ENCODE data around the gene SNTG2. TPM values are rescaled to one million over a fixed set of nuclear protein-coding genes. Genes with fewer than 3 reads are reported as not detected.

SNTG2 gene
- total RNA-seq, 1 experiment from 2014 or later: 20.5 TPM

- CTCF ChIA-PET: no interaction called here
- TF ChIP-seq IRF1 (CRISPR knock-in tag; IDR thresholded peaks at IDR 0.05): no peak
- no peak for TF ChIP-seq ZNF671 (CRISPR knock-in tag; IDR thresholded peaks at IDR 0.05)
- TF ChIP-seq ZNF281 (CRISPR knock-in tag; IDR thresholded peaks at IDR 0.05): no peak
- no peak for TF ChIP-seq HMGXB4 (CRISPR knock-in tag; IDR thresholded peaks at IDR 0.05)
- no peak for TF ChIP-seq FOXJ3 (CRISPR knock-in tag; IDR thresholded peaks at IDR 0.05; ENCODE audit: borderline replicate concordance)
- TF ChIP-seq OVOL2 (CRISPR knock-in tag; IDR thresholded peaks at IDR 0.05; ENCODE audit: borderline replicate concordance): no peak
- TF ChIP-seq ZNF396 (CRISPR knock-in tag; IDR thresholded peaks at IDR 0.05; ENCODE audit: borderline replicate concordance): no peak
- TF ChIP-seq ARID4B (CRISPR knock-in tag; IDR thresholded peaks at IDR 0.05; ENCODE audit: borderline replicate concordance): no peak
- no peak for TF ChIP-seq CBFB (CRISPR knock-in tag; IDR thresholded peaks at IDR 0.05; ENCODE audit: low read depth)
- TF ChIP-seq ZNF232 (CRISPR knock-in tag; IDR thresholded peaks at IDR 0.05): no peak
- TF ChIP-seq ZNF423 (CRISPR knock-in tag; IDR thresholded peaks at IDR 0.05): no peak
- no peak for TF ChIP-seq PREB (CRISPR knock-in tag; IDR thresholded peaks at IDR 0.05; ENCODE audit: borderline replicate concordance)
- ATAC-seq (no peak), DNase-seq (ENCODE audit: low spot score) (no peak)
- Mint-ChIP-seq H3K36me3 (peaks cover 6% of the 10 kb centered on the region), H3K9me3 (peaks cover 9% of the 10 kb centered on the region), H3K4me3 (no peak overlapping the region), H3K27ac (no peak overlapping the region), H3K4me1 (peaks cover 8% of the 10 kb centered on the region), H3K27me3 (ENCODE audit: low read depth) (no peaks in the 10 kb centered on the region; the same call in 1 of the 2 replicates)
- POLR2A ChIA-PET: no interaction called here
Measured at GRCh38 chr2:1367601-1368000, 417.0 kb downstream of the SNTG2 start.

- CTCF ChIA-PET: interaction anchor here (1.5 kb wide), 1 partner anchor 12 kb away, joined by 3 read pairs; no protein-coding TSS in a partner anchor
- ATAC-seq (no peak), DNase-seq (ENCODE audit: low spot score) (no peak)
- no peaks in the 10 kb centered on the region for H3K36me3 Mint-ChIP-seq
- H3K4me1 Mint-ChIP-seq: peaks cover 8% of the 10 kb centered on the region
- POLR2A ChIA-PET: no interaction called here
- no peak overlapping the region for H3K27ac Mint-ChIP-seq
- H3K9me3 Mint-ChIP-seq: no peaks in the 10 kb centered on the region
- no peaks in the 10 kb centered on the region; the same call in 1 of the 2 replicates for H3K27me3 Mint-ChIP-seq (ENCODE audit: low read depth)
- H3K4me3 Mint-ChIP-seq: no peak overlapping the region
- no peak for TF ChIP-seq ERG (CRISPR knock-in tag; IDR thresholded peaks at IDR 0.05)
- no peak for TF ChIP-seq RORB (CRISPR knock-in tag; IDR thresholded peaks at IDR 0.05)
- TF ChIP-seq ZNF138 (CRISPR knock-in tag; conservative IDR thresholded peaks at IDR 0.05): no peak
- no peak for TF ChIP-seq ZNF281 (CRISPR knock-in tag; IDR thresholded peaks at IDR 0.05)
- no peak for TF ChIP-seq JAZF1 (CRISPR knock-in tag; IDR thresholded peaks at IDR 0.05)
- TF ChIP-seq NR1H2 (CRISPR knock-in tag; IDR thresholded peaks at IDR 0.05): no peak
- no peak for TF ChIP-seq ZNF423 (CRISPR knock-in tag; IDR thresholded peaks at IDR 0.05)
Measured at GRCh38 chr2:1369905-1370304, 419.3 kb downstream of the SNTG2 start.
